ENCODE data around the gene PRR7.

DNA sequence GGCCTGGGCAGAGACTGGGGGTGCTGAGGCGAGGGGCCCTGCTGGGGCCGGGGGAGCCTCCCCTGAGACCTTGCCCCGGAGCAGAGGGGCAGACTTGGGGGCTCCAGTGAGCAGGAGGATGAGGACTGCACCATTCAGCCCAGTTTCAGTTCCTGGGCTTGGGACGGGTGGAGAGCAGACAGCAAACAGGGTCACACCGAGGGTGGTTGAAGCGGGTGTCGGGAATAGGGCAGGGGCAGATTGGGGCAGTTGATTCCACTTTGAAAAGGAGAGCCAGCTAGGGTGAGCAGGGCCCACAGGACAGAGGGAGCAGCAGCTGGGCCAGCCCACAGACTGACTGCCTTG is 15.7 kb upstream of the PRR7 start:
- TF ChIP-seq, protein P1, sequence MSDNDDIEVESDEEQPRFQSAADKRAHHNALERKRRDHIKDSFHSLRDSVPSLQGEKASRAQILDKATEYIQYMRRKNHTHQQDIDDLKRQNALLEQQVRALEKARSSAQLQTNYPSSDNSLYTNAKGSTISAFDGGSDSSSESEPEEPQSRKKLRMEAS (IDR thresholded peaks at IDR 0.05): no peak
- TF ChIP-seq ZBTB7A (IDR thresholded peaks at IDR 0.05; ENCODE audit: low read depth) (no peak), EGR1 (IDR thresholded peaks at IDR 0.05) (no peak), TAF1 (IDR thresholded peaks at IDR 0.05; ENCODE audit: low read depth) (no peak), FOXM1 (IDR thresholded peaks at IDR 0.05; ENCODE audit: borderline replicate concordance, low read depth) (no peak), TCF12 (IDR thresholded peaks at IDR 0.05; ENCODE audit: low read depth) (no peak), TEAD4 (IDR thresholded peaks at IDR 0.05) (no peak)
- TF ChIP-seq, protein P2, sequence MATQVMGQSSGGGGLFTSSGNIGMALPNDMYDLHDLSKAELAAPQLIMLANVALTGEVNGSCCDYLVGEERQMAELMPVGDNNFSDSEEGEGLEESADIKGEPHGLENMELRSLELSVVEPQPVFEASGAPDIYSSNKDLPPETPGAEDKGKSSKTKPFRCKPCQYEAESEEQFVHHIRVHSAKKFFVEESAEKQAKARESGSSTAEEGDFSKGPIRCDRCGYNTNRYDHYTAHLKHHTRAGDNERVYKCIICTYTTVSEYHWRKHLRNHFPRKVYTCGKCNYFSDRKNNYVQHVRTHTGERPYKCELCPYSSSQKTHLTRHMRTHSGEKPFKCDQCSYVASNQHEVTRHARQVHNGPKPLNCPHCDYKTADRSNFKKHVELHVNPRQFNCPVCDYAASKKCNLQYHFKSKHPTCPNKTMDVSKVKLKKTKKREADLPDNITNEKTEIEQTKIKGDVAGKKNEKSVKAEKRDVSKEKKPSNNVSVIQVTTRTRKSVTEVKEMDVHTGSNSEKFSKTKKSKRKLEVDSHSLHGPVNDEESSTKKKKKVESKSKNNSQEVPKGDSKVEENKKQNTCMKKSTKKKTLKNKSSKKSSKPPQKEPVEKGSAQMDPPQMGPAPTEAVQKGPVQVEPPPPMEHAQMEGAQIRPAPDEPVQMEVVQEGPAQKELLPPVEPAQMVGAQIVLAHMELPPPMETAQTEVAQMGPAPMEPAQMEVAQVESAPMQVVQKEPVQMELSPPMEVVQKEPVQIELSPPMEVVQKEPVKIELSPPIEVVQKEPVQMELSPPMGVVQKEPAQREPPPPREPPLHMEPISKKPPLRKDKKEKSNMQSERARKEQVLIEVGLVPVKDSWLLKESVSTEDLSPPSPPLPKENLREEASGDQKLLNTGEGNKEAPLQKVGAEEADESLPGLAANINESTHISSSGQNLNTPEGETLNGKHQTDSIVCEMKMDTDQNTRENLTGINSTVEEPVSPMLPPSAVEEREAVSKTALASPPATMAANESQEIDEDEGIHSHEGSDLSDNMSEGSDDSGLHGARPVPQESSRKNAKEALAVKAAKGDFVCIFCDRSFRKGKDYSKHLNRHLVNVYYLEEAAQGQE (IDR thresholded peaks at IDR 0.05; ENCODE audit: low read depth): no peak

Data from Ishikawa (cell line).